WERI-Rb-1 (cell line): ENCODE data around the gene SGCG.

Experiments used
- DNase-seq: peaks from one replicate; pipeline ENCODE4 v3.0.0-alpha.2; 2020
- H3K27ac ChIP-seq: fragments of 250-450 bp; sonication (Bioruptor Pico); 2 replicates; pipeline ENCODE4 v1.5.1; 2020; ENCODE audit warnings: mild to moderate bottlenecking, moderate library complexity
- H3K27me3 ChIP-seq: fragments of 250-450 bp; sonication (Bioruptor Pico); 2 replicates; pipeline ENCODE4 v1.5.1; 2021; ENCODE audit warnings: mild to moderate bottlenecking, low read depth, moderate library complexity; ENCODE audit not compliant: insufficient read depth, severe bottlenecking
- H3K36me3 ChIP-seq: fragments of 250-450 bp; sonication (Bioruptor Pico); 2 replicates; pipeline ENCODE4 v1.5.1; 2020; ENCODE audit warnings: mild to moderate bottlenecking, moderate library complexity
- H3K4me3 ChIP-seq: 2 replicates; pipeline ENCODE4 v1.5.1; 2011; ENCODE audit warnings: low read depth, mild to moderate bottlenecking, control low read depth, low read length
- H3K9me3 ChIP-seq: fragments of 250-450 bp; sonication (Bioruptor Pico); 2 replicates; pipeline ENCODE4 v1.5.1; 2021; ENCODE audit warnings: mild to moderate bottlenecking, moderate library complexity; ENCODE audit not compliant: severe bottlenecking
- CTCF ChIP-seq: IDR thresholded peaks from 2 replicates; pipeline ENCODE4 v1.5.1; 2011; ENCODE audit warnings: low read depth, mild to moderate bottlenecking, control low read depth, inconsistent platforms, low read length

The SGCG gene

GRCh38 chr13:23365652-23366051 is 184.9 kb downstream of the SGCG start:
- Histone ChIP-seq H3K9me3 (no peaks in the 10 kb centered on the region), H3K36me3 (peaks cover 94% of the 10 kb centered on the region), H3K27ac (no peak overlapping the region), H3K27me3 (no peaks in the 10 kb centered on the region), H3K4me3 (no peak overlapping the region)
- DNase-seq: no peak
- no peak for TF ChIP-seq CTCF

DNA sequence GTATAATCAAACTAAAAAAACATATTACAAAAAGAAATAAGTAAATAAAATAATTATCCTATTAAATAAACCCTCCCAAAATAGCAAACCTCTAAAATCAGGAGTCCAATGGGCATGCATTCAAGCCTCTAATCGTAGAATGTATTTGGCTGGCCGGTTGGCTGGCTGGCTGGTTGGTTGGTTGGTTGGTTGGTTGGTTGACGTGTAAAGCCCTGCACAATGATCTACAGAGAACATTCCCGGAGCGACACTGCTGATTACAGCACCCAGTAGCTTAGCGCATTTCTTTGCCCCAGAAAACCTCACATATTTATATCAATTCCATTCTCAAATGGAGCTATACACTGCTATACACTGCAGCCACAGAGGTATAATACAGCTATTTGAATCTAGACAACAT is 187.1 kb downstream of the SGCG start:
- no peak overlapping the region for H3K27ac ChIP-seq
- no peak for TF ChIP-seq CTCF
- H3K27me3 ChIP-seq: no peaks in the 10 kb centered on the region
- H3K9me3 ChIP-seq: no peaks in the 10 kb centered on the region
- H3K36me3 ChIP-seq: peaks cover 96% of the 10 kb centered on the region
- no peak overlapping the region for H3K4me3 ChIP-seq
- DNase-seq: no peak

GRCh38 chr13:23372264-23372906 is 191.6 kb downstream of the SGCG start:
- no peaks in the 10 kb centered on the region for H3K9me3 ChIP-seq
- TF ChIP-seq CTCF: no peak
- H3K27me3 ChIP-seq: no peaks in the 10 kb centered on the region
- no peak overlapping the region for H3K27ac ChIP-seq
- H3K4me3 ChIP-seq: no peak overlapping the region
- no peak for DNase-seq
- peaks cover 57% of the 10 kb centered on the region for H3K36me3 ChIP-seq
